Choroid plexus epithelial cell (primary cell): ENCODE data around the gene LRRFIP2.
"Not testable (repeated sequence)": the region's sequence is repeated elsewhere in the genome, so short reads cannot be mapped to it uniquely, and the experiment has no call there.

Experiments
- DNase-seq: peaks from one replicate; pipeline ENCODE4 v3.0.0-alpha.2; 2010; ENCODE audit warnings: low read depth
- H3K4me3 ChIP-seq: 2 replicates; pipeline ENCODE4 v1.5.1; 2011; ENCODE audit warnings: low read depth, mild to moderate bottlenecking, control low read depth, low read length, moderate library complexity
- TF ChIP-seq, protein P1 (sequence below): conservative IDR thresholded peaks from 2 replicates; pipeline ENCODE4 v1.5.1; 2011; ENCODE audit warnings: low read depth, mild to moderate bottlenecking, control low read depth, inconsistent platforms, low read length, moderate library complexity

Gene LRRFIP2

DNA sequence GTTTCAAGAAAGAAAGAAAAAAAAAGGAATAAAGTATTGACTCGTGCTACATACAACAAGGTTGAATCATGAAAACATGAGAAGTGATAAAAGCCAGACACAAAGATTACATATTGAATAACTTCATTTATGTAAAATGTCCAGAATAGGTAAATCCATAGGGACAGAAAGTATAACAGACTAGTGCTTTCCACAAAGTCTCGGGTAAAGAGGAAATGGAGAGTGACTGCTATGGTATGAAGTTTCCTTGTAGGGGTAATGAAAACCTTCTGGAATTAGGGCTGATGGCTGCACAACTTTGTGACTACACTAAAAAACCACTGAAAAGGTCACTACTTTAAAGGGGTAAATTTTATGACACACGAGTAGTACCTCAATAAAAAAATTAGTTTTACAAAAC, 13.0 kb downstream of the LRRFIP2 start:
- TF ChIP-seq, protein P1, sequence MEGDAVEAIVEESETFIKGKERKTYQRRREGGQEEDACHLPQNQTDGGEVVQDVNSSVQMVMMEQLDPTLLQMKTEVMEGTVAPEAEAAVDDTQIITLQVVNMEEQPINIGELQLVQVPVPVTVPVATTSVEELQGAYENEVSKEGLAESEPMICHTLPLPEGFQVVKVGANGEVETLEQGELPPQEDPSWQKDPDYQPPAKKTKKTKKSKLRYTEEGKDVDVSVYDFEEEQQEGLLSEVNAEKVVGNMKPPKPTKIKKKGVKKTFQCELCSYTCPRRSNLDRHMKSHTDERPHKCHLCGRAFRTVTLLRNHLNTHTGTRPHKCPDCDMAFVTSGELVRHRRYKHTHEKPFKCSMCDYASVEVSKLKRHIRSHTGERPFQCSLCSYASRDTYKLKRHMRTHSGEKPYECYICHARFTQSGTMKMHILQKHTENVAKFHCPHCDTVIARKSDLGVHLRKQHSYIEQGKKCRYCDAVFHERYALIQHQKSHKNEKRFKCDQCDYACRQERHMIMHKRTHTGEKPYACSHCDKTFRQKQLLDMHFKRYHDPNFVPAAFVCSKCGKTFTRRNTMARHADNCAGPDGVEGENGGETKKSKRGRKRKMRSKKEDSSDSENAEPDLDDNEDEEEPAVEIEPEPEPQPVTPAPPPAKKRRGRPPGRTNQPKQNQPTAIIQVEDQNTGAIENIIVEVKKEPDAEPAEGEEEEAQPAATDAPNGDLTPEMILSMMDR, result no peak
- no peak for DNase-seq
- no peak overlapping the region for H3K4me3 ChIP-seq

GRCh38 chr3:37155782-37156181, 18.6 kb downstream of the LRRFIP2 start:
- DNase-seq, result no peak
- H3K4me3 ChIP-seq, result no peak overlapping the region
- TF ChIP-seq, protein P1, result no peak

DNA sequence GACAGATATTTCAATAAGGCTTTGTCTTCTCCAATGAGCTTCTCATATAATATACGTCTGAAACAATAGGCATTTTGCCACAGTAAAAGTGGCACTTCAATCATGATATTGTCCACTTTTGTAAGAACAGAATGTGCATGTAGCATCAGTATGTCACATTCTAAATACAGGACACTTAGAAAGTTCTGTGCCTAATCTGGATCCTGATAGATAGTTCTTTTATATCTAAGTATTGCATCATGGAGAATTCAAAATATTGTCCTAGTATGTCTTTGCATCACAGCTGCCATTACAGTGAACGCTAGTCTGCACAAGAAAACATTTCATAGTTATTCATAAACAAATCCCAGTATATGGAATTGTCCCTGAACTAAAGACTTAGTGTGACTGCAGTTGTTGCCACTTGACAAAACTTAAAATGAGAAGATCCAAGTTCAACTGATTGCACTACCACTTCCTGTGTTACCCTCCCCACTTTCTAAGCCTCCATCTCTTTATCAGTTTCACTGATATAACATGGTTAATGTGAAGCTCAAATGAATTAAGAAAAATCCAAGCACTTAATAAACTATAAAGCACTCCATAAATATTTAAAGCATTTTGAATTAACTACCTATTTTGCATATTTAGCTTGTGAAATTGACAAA, 19.6 kb downstream of the LRRFIP2 start:
- DNase-seq, result no peak
- H3K4me3 ChIP-seq, result no peak overlapping the region
- TF ChIP-seq, protein P1, result no peak

- no peak for DNase-seq
- TF ChIP-seq, protein P1, result no peak
- no peak overlapping the region for H3K4me3 ChIP-seq
These were observed 23.8 kb downstream of the LRRFIP2 start for GRCh38 chr3:37150621-37151020.

DNA sequence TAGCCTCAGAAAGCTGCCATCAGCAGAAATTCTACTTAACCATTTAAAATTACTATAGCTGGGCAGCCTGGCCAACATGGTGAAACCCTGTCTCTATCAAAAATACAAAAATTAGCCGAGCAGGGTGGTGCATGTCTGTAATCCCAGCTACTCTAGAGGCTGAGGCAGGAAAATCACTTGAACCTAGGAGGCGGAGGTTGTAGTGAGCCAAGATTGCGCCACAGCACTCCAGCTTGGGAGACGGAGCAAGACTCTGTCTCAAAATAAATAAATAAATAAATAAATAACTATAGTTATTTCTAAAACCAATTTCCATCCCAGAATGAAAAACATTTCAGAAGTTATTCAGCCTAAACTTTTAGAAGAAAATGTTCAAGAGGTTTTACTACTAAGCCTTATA, 25.1 kb downstream of the LRRFIP2 start:
- TF ChIP-seq, protein P1, result no peak
- no peak for DNase-seq
- no peak overlapping the region for H3K4me3 ChIP-seq

- H3K4me3 ChIP-seq, result no peak overlapping the region
- TF ChIP-seq, protein P1, result no peak
- no peak for DNase-seq
These were observed 26.2 kb downstream of the LRRFIP2 start for GRCh38 chr3:37148208-37148607.

DNA sequence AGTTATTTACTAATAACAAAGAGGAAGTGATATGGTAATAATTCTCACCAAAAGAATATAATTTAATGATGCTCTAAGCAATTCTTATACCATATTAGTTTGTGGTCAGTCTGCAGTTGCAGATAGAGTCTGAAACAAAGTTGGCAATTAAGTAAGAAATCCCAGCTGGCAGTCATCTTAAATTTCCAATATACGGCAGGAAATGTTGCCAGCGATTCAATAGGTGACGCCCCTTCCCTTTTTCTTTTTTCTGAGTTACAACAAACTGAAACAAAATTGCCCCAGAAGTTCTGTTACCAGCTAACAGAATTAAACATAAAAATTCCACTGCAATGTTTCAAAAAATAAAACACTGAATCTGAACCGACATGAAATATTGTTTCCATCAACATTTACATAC, 26.7 kb downstream of the LRRFIP2 start:
- TF ChIP-seq, protein P1, result no peak
- no peak overlapping the region for H3K4me3 ChIP-seq
- DNase-seq, result no peak

- not testable (repeated sequence) for H3K4me3 ChIP-seq, DNase-seq
These were observed 27.5 kb downstream of the LRRFIP2 start for GRCh38 chr3:37146927-37147326.
